Measurements from ENCODE around the gene KCNG2.

KCNG2 gene

GRCh38 chr18:79928563-79928960, 130.8 kb downstream of the KCNG2 start:
- no peak for DNase-seq

DNA sequence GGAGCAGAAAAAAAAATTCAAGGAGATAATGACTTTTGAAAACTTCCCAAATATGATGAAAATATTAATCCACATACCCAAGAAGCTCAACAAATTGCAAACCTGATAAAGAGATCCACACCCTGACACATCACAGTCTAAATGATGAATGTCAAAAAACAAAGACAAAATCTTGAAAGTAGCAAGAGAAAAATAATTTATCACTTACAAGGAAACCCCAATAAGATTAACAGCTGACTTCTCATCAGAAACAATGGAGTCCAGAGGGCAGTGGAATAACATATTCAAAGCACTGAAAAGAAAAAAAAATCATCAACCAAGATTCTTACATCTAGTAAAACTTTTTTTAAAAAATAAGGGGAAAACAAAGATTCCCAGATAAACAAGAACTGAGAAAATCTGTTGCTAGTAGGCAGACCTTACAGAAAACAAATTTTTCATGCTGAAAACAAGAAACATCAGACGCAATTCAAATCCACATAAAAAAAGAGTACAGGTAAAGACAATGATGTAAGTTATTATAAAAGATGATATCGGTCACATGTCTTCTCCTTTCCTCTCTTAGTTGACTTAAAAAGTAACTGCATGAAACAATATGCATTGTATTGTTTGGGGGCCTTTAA, 132.4 kb downstream of the KCNG2 start:
- no peak for DNase-seq

- no peak for DNase-seq
These were observed 133.7 kb downstream of the KCNG2 start for GRCh38 chr18:79931475-79931874.

GRCh38 chr18:79932907-79933306, 135.2 kb downstream of the KCNG2 start:
- no peak for DNase-seq

DNA sequence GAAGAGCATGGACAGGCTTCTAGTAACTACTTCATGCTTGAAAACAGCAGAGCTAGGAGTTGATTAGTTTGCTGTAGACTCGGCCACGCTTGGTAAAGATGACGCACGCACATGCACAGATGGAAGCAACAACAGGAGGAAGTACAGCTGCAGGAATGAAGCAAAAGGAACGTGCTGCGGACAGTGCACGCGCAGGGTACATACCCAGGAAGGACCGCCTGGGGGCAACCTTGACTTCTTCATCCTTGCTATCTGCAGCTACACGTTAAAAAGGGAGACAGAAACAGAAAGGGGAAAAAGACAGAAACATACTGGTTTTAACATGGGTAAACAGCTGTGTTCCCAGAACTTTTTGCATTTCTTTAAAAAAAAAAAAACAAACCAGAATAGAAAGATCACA, 136.0 kb downstream of the KCNG2 start:
- no peak for DNase-seq

GRCh38 chr18:79934311-79935097, 136.8 kb downstream of the KCNG2 start:
- no peak for DNase-seq

DNA sequence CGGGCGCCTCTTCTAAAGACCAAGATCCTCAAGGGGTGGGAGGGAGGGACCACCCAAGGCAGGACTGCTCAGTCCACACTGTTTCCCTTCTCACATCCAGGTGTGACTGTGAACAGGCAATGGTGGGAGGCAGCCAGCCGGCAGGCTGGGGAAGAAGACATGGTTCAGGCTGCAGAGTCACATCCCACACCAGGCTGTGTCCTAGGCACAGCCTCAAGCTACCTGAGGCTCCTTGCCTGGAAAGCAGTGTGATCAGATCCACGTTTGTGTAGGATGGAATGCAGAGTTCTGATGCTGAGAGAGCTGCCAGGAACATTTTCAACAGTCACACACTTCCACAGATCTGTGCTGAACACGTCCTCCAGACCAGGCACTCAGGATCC, 137.4 kb downstream of the KCNG2 start:
- DNase-seq = no peak

GRCh38 chr18:79935499-79935898, 137.8 kb downstream of the KCNG2 start:
- no peak for DNase-seq

GRCh38 chr18:79935925-79936324, 138.2 kb downstream of the KCNG2 start:
- DNase-seq = no peak

GRCh38 chr18:79936641-79937040, 138.9 kb downstream of the KCNG2 start:
- DNase-seq = no peak

DNA sequence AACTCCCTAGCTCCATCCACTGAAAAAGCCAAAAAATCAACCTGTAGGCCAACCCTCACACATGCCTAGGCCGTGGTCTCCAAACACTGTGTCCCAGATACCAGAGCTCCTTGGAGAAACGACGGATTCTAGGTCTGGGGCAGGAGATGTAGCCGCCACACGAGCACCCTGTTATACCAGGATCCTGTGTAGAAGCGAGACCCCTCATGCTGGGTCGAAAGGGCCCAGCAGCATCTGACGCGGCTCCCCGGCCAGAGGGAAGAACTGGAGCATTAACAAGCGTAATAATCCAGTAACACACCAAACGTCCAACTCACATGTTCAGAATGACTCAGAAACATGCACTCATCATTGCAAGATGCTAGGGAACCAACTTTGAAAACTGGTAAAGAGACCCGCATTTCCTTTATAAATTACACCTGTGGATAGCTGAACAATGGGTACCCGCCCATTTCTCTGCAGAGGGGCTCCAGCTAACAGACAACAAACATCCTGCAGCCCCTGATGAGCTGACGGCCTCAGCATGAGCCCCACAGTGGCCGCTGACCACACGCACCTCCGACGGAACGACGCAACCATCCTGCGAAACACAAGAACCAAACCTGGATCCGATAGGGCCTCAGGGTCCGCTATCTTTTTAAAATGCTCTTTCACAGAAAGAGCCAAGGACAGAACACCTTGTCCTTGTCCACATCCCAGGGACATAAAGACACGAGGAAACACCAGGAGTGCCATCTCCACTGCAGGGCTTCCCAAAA, 139.5 kb downstream of the KCNG2 start:
- no peak for DNase-seq

DNA sequence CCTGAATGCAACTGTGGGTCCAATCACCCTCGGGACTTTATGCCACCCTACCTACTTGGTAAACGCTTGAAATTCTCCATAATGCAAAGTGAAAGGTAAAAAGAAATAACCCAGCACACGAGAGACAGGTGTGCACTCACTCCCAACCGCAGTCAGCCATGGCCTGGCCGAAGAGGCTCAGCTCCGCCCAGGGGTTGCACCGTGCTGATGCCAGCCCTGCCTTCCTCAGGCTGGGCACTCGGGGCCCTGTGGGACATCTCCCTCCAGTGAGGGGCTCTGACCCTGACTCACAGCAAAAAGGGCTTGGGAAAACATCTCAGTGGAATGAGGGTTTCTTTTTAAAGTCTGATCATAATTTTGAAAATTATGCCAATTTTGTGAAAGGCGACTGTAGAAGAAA, 140.5 kb downstream of the KCNG2 start:
- DNase-seq = no peak

- DNase-seq = no peak
These were observed 141.4 kb downstream of the KCNG2 start for GRCh38 chr18:79939096-79939495.

DNA sequence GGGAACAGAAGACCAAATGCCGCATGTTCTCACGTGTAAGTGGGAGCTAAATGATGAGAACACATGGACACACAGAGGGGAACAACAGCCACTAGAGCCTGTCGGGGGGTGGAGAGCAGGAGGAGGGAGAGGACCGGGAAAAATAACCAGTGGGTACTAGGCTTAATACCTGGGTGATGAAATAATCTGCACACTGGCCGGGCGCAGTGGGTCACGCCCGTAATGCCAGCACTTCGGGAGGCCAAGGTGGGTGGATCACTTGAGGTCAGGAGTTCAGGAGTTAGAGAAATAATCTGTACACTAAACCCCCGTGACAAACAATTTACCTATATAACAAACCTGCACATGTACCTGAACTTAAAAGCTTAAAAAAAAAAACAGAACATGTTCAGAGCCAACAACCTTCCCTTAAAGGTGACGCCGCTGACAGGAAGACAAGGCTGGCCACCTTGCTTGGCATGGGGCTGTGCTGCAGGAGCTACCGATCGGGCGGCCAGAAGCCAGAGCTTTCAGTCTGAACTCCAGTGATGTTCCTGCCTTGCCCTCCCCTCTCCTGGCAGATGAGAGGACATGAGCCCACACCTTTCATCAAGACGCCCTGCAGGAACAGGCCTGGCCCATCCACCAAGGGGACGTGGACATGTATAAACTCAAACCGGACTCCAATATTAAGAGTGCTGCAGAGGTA, 142.5 kb downstream of the KCNG2 start:
- DNase-seq = no peak

DNA sequence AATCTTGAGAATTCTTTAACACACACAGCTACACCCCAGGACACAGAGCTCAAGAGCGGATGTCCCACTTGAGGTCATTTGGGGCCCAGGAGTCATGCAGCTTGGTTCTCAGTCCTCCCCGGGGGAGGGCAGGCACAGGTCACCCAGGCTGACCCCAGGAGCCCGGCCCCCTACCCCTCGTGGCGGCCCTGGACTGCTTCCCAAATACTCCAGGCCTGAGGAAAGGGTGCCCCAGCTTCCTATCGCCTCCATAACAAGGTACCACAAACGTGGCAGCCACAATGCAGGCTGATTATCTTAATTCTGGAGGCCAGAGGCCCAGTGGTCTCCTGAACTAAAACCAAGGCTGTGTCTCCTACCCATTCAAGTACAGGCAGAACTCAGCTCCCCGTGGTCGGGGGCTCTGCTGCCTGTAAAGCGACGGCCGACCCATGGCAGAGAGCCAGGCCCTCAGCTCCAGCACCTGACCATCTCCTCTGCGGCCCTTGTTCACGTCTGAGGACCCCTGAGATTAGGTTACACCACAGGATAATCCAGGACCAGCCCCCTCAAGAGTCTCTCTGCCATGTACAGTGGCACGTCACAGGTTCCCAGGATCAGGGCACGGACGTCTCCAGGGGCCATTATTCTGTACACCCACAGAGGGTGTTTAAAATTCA, 143.2 kb downstream of the KCNG2 start:
- no peak for DNase-seq

DNA sequence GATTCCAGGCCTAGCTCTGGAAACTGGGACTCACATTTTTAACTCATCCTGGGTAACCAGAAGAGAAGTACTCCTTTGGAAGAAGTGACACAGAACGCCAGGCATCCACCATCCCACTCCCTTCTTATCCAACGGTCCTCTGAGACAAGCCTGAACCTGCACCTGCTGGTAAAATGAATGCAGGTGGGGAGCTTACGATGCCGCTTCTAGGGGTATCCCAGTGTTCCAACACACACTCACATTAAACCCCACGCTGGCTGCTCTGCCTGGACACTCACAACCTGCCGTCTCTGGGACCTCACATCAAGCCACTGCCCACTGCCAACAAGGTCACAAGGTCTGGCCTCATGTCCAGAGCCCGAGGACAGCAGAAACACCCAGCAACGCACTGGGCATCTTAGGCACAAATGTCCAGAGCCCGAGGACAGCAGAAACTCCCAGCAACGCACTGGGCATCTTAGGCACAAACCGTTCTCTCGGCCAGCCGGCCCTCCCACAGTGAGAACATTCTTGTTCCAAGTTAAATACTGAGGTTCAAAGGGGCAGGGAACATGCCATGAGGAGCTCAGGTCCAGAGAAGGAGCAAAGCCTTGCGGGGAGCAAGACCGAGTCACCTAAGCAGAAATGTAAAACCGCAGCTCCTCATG, 143.9 kb downstream of the KCNG2 start:
- DNase-seq = no peak

DNA sequence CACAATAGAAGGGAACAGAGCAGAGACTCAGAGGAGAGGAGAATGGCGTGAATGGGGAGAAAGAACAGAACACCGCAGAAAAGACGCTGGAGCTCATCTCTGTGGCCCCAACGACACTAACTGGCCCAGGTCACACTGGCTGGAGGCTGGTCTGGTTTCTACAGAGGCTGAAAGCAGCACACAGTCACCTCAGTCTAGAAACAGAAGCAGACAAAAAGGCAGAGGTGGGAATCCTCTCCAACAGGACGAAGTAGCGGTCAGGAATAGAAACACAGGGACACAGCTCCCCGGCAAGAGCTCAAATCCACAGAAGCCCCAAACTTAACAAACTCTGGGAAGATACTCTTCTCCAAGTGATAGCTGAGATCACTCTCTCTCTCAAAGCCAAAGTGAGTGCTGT, 144.5 kb downstream of the KCNG2 start:
- no peak for DNase-seq

DNA sequence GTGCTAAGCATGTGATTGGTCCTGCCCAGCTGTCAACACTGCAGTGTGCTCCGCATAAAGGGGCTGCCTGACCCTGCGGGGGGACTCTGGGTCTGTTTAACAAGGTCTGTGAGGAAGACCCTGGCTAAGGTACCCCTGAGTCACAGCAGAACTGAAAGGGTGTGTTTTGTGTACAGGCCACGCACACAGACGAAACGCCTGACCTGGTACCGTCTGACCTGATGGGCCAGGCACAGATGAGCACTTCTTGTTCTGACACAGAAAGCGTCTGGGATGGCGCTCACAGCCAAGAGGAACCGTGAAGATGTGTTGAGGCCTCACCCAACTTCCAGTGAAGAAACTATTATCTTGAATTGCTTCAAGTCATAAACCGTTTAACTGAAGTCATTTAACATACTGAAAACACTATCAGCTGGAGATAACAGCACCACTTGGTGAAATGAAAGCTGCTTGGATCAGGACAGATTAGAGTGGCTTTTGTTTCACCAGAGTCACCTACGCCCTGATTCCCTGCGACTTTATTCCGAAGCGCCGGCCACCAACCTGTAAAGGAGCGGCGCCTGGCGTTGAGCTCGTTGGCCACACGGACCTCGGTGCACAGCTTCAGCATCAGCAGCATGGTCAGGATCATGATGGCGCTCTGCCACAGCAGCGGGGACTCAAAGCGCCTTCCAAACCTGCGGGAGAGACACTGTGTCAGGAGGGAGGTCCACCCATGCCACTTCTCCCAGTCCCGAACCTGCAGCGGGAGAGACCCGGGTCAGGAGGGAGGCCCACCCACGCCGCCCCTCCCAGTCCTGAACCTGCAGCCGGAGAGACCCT, 145.3 kb downstream of the KCNG2 start:
- peak; percentile 95 for DNase-seq

DNA sequence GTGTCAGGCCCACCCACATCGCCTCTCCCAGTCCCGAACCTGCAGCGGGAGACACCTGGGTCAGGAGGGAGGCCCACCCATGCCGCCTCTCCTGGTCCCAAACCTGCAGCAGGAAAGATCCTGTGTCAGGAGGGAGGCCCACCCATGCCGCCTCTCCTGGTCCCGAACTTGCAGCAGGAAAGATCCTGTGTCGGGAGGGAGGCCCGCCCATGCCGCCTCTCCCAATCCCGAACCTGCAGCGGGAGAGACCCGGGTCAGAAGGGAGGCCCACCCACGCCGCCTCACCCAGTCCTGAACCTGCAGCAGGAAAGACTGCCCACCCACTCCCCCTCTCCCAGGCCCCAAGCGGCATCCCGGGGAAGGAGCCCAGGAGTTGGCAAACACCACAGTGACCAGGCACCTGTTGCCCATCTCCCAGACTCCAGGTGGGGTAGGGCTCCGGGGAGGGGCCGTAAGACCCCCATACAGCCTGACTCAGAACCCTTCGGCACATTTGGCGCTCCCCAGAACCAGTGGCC, 145.9 kb downstream of the KCNG2 start:
- DNase-seq = no peak

DNA sequence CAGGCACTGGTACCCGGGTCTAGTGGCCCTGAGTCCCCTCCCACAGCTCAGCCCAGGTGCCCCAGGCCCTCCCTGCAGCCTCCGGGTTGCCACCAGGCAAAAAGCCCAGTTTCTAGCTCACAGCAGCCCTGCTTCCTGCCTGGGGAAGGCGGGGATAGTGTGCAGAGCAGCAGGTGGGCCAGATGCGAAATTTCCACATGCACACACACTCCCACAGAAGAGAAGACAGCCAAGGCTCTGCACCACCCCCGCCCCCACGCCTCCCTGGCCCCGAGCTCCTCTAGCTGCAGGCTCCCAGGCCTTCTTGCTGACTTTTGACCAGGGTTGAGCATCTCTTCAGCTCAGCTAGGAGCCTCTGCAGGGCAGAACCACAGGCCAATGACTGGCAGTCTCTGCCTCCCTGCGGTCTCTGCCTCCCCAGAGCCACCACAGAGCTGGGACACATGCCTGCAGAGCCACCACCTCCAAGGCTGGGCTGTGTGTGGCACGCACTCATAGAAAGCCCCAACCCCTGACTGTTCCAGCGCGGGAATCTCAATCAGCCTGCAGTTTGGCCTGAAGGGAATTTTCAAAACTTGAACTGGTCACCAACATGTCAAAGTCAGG, 146.5 kb downstream of the KCNG2 start:
- DNase-seq = peak; percentile 69

- DNase-seq = peak; percentile 68
These were observed 147.0 kb downstream of the KCNG2 start for GRCh38 chr18:79944746-79945117.
